Skeletal muscle tissue (tissue), 4 donors: ENCODE results near the gene NAXD. TPM values are rescaled to one million over a fixed set of nuclear protein-coding genes. Genes with fewer than 3 reads are reported as not detected.
"Not testable (repeated sequence)": the region's sequence is repeated elsewhere in the genome, so short reads cannot be mapped to it uniquely, and the experiment has no call there.

Experiments
- H3K27ac ChIP-seq: one replicate; pipeline ENCODE4 v1.7.0; 2013; ENCODE audit warnings: mild to moderate bottlenecking, low read depth, low read length, inconsistent platforms
- H3K27me3 ChIP-seq, 3 donors: one replicate each; pipeline ENCODE4 v1.7.0; 2013; ENCODE audit warnings: low read length in 3 of 3; ENCODE audit not compliant: control insufficient read depth in 3 of 3, insufficient read depth in 3 of 3
- H3K36me3 ChIP-seq, 3 donors: one replicate each; pipeline ENCODE4 v1.7.0; 2013; ENCODE audit warnings: low read length in 3 of 3; ENCODE audit not compliant: control insufficient read depth in 3 of 3, insufficient read depth in 3 of 3
- H3K4me1 ChIP-seq, 3 donors: one replicate each; pipeline ENCODE4 v1.7.0; 2013; ENCODE audit warnings: low read length in 3 of 3, mild to moderate bottlenecking in 3 of 3; ENCODE audit not compliant: control insufficient read depth in 3 of 3, insufficient read depth in 3 of 3
- H3K4me3 ChIP-seq, 3 donors: one replicate each; pipeline ENCODE4 v1.7.0; 2013; ENCODE audit warnings: low read length in 3 of 3
- H3K9ac ChIP-seq, 3 donors: one replicate each; pipeline ENCODE4 v1.7.0; 2013; ENCODE audit warnings: low read length in 3 of 3, mild to moderate bottlenecking in 3 of 3, moderate library complexity in 2 of 3, low read depth in 1 of 3
- H3K9me3 ChIP-seq, 3 donors: one replicate each; pipeline ENCODE4 v1.7.0; 2013; ENCODE audit warnings: low read length in 3 of 3; ENCODE audit not compliant: control insufficient read depth in 3 of 3
- total RNA-seq: library from RNA; depleted of rRNA; stranded (reverse); fragments of >200 nt; gene quantifications from one replicate; pipeline ENCODE4 v1.2.3, GENCODE V29; 2014
- donor health status: Osteomylitis.

The NAXD gene
- total RNA-seq = 13.0 TPM

- peak within 1 kb of the TSS; percentile 85 to 95 (median 94) for H3K9ac ChIP-seq
- H3K9me3 ChIP-seq = peaks cover 0 to 3% (median 0%) of the 10 kb centered on the region in 3 donors
- peaks cover 28 to 34% (median 28%) of the 10 kb centered on the region in 3 donors for H3K4me1 ChIP-seq
- H3K27ac ChIP-seq = peak within 1 kb of the TSS; percentile 88
- H3K27me3 ChIP-seq = peaks cover 5 to 12% (median 9%) of the 10 kb centered on the region in 3 donors
- H3K36me3 ChIP-seq = peaks cover 0 to 4% (median 0%) of the 10 kb centered on the region in 3 donors
- H3K4me3 ChIP-seq = peak within 1 kb of the TSS; percentile 85 to 95 (median 89)
Measured at GRCh38 chr13:110615322-110616102, at the start of gene NAXD. TSS of gene NAXD (plus strand) at chr13:110615545. CDS start at chr13:110615602, 57 bp downstream.

DNA sequence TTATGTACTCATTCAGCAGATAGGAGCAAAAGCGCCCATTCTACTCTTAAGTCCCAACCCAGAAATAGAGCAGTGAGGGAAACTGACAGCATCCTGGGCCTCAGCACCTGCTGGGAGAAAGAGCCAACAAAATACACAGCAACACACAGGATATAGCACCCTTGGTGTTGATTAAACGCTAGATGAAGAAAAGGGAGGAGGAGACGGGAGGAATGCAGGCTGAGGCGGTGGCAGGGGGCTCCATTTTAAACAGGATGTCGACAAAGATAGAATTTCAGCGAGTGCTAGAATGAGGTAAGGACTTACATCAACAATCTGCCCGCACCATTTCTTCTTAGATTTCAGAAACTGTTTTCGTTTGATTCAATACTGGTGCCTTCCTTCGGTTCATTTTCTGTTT is 49.2 kb upstream of the NAXD start:
- H3K27me3 ChIP-seq = peaks cover 0 to 9% (median 0%) of the 10 kb centered on the region in 3 donors
- no peaks in the 10 kb centered on the region for H3K9me3 ChIP-seq
- peaks cover 0 to 9% (median 8%) of the 10 kb centered on the region in 3 donors for H3K4me1 ChIP-seq
- no peak overlapping the region for H3K9ac ChIP-seq
- H3K4me3 ChIP-seq = no peak overlapping the region
- H3K36me3 ChIP-seq = no peaks in the 10 kb centered on the region
- H3K27ac ChIP-seq = no peak overlapping the region

DNA sequence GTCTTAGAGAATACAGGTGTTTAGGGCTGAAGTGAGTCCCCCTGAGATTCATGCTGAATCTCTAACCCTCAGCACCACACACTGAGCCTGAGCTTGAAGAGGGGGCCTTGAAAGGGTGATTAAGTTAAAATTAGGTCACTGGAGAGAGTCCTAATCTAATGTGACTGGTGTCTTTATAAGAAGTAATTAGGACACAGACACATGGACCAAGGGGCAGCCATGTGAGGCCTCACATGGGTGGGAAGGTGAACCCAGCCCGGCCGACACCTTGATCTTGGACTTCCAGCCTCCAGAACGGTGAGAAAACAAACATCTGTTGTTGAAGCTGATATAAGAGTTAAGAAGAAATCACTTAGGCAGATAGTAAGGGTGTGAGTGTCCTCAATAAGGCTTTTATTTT is 46.7 kb upstream of the NAXD start:
- no peaks in the 10 kb centered on the region for H3K4me1 ChIP-seq
- no peaks in the 10 kb centered on the region for H3K9me3 ChIP-seq
- H3K27me3 ChIP-seq = peaks cover 0 to 24% (median 9%) of the 10 kb centered on the region in 3 donors
- H3K4me3 ChIP-seq = no peak overlapping the region
- no peak overlapping the region for H3K27ac ChIP-seq
- H3K36me3 ChIP-seq = no peaks in the 10 kb centered on the region
- no peak overlapping the region for H3K9ac ChIP-seq

GRCh38 chr13:110569962-110570361 is 45.4 kb upstream of the NAXD start:
- H3K9ac ChIP-seq, H3K36me3 ChIP-seq, H3K4me1 ChIP-seq, H3K27ac ChIP-seq, H3K4me3 ChIP-seq, H3K9me3 ChIP-seq: not testable (repeated sequence)
- peaks cover 10 to 33% (median 19%) of the 10 kb centered on the region in 3 donors for H3K27me3 ChIP-seq

DNA sequence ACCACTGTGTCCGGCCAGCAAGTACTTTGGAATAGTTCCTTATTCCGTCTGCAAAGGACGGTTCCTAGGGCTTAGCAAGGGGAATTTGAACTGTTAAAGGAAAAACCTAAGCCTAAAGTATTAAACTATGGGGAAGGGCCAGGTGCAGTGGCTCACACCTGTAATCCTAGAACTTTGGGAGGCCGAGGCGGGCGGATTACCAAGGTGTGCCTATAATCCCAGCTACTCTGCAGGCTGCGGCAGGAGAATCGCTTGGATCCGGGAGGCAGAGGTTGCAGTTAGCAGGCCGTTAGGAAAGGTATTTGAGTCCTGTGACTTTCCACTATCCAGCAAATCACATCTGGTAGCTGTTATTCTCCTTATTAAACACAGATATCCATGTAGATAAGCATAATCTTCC is 44.5 kb upstream of the NAXD start:
- no peak overlapping the region for H3K9ac ChIP-seq
- no peaks in the 10 kb centered on the region for H3K9me3 ChIP-seq
- H3K36me3 ChIP-seq = no peaks in the 10 kb centered on the region
- no peak overlapping the region for H3K4me3 ChIP-seq
- peaks cover 0 to 6% (median 5%) of the 10 kb centered on the region in 3 donors for H3K4me1 ChIP-seq
- peaks cover 17 to 39% (median 28%) of the 10 kb centered on the region in 3 donors for H3K27me3 ChIP-seq
- no peak overlapping the region for H3K27ac ChIP-seq

- H3K27me3 ChIP-seq = peaks cover 22 to 41% (median 28%) of the 10 kb centered on the region in 3 donors
- H3K9ac ChIP-seq = no peak overlapping the region
- no peak overlapping the region for H3K4me3 ChIP-seq
- H3K4me1 ChIP-seq = peaks cover 0 to 6% (median 5%) of the 10 kb centered on the region in 3 donors
- no peak overlapping the region for H3K27ac ChIP-seq
- H3K9me3 ChIP-seq = no peaks in the 10 kb centered on the region
- no peaks in the 10 kb centered on the region for H3K36me3 ChIP-seq
Measured at GRCh38 chr13:110571896-110572777, 43.2 kb upstream of the NAXD start.

DNA sequence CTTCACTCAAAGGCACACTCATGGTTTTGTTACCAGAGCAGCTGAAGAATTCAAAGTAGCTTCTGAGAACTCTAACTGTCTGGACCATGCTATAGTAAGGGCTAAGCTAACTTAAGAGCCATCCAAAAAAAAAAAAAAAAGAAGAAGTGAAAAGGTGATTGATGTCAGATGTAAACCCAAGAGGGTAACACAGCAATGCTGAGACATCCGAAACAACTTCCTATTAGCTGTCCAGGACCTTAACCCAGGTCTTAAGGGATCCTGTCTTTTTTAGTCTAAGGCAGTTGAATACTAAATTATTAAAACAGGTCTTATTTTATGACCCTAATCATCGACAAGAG is 42.6 kb upstream of the NAXD start:
- H3K9ac ChIP-seq = no peak overlapping the region
- H3K36me3 ChIP-seq = no peaks in the 10 kb centered on the region
- no peak overlapping the region for H3K27ac ChIP-seq
- H3K4me1 ChIP-seq = peaks cover 0 to 6% (median 5%) of the 10 kb centered on the region in 3 donors
- H3K27me3 ChIP-seq = peaks cover 22 to 41% (median 28%) of the 10 kb centered on the region in 3 donors
- no peaks in the 10 kb centered on the region for H3K9me3 ChIP-seq
- no peak overlapping the region for H3K4me3 ChIP-seq

- Histone ChIP-seq H3K9ac (no peak overlapping the region), H3K27me3 (peaks cover 22 to 37% (median 28%) of the 10 kb centered on the region in 3 donors), H3K36me3 (no peaks in the 10 kb centered on the region), H3K9me3 (no peaks in the 10 kb centered on the region), H3K27ac (no peak overlapping the region), H3K4me3 (no peak overlapping the region), H3K4me1 (peaks cover 0 to 6% (median 5%) of the 10 kb centered on the region in 3 donors)
Measured at GRCh38 chr13:110574161-110574560, 41.2 kb upstream of the NAXD start.

- no peaks in the 10 kb centered on the region for H3K36me3 ChIP-seq
- no peak overlapping the region for H3K27ac ChIP-seq
- no peak overlapping the region for H3K9ac ChIP-seq
- peaks cover 0 to 6% (median 5%) of the 10 kb centered on the region in 3 donors for H3K4me1 ChIP-seq
- peaks cover 22 to 36% (median 28%) of the 10 kb centered on the region in 3 donors for H3K27me3 ChIP-seq
- no peaks in the 10 kb centered on the region for H3K9me3 ChIP-seq
- no peak overlapping the region for H3K4me3 ChIP-seq
Measured at GRCh38 chr13:110575322-110576069, 39.8 kb upstream of the NAXD start.
